Effector memory CD8-positive, alpha-beta T cell (primary cell): Measurements from ENCODE around the gene REPS2.

Experiments used
- ATAC-seq: fragments of 150-1000 bp; cut with Tn5 transposase; replicated peaks from 2 replicates; pipeline ENCODE4 v1.10.0; 2021; ENCODE audit warnings: mild to moderate bottlenecking, moderate library complexity
- DNase-seq, 3 experiments: peaks; one replicate each; pipeline ENCODE4 v3.0.0; 2021
- H3K27ac Mint-ChIP-seq, 2 donors: one replicate each; pipeline ENCODE4 v1.8.0; 2022; ENCODE audit warnings: mild to moderate bottlenecking in 2 of 2, mixed read lengths in 2 of 2, moderate library complexity in 2 of 2
- H3K27me3 Mint-ChIP-seq, 2 donors: one replicate each; pipeline ENCODE4 v1.8.0; 2022; ENCODE audit warnings: mixed read lengths in 2 of 2
- H3K36me3 Mint-ChIP-seq: one replicate; pipeline ENCODE4 v1.8.0; 2022; ENCODE audit warnings: mild to moderate bottlenecking, moderate library complexity, mixed read lengths; ENCODE audit not compliant: insufficient read depth
- H3K4me1 Mint-ChIP-seq, 2 donors: one replicate each; pipeline ENCODE4 v1.8.0; 2022; ENCODE audit warnings: low read depth in 2 of 2, mixed read lengths in 2 of 2
- H3K4me3 Mint-ChIP-seq, 2 donors: one replicate each; pipeline ENCODE4 v1.8.0; 2022; ENCODE audit warnings: mild to moderate bottlenecking in 2 of 2, mixed read lengths in 2 of 2, moderate library complexity in 2 of 2
- H3K9me3 Mint-ChIP-seq, 2 donors: one replicate each; pipeline ENCODE4 v1.8.0; 2022; ENCODE audit warnings: mixed read lengths in 2 of 2

REPS2 gene

GRCh38 chrX:17038277-17038676 is 91.8 kb downstream of the REPS2 start:
- H3K27ac Mint-ChIP-seq: no peak overlapping the region
- no peaks in the 10 kb centered on the region for H3K36me3 Mint-ChIP-seq
- H3K27me3 Mint-ChIP-seq: peaks cover 0 to 3% of the 10 kb centered on the region in 2 donors
- no peak overlapping the region for H3K4me3 Mint-ChIP-seq
- H3K9me3 Mint-ChIP-seq: no peaks in the 10 kb centered on the region
- DNase-seq (no peak), ATAC-seq (no peak)
- H3K4me1 Mint-ChIP-seq: no peaks in the 10 kb centered on the region

DNA sequence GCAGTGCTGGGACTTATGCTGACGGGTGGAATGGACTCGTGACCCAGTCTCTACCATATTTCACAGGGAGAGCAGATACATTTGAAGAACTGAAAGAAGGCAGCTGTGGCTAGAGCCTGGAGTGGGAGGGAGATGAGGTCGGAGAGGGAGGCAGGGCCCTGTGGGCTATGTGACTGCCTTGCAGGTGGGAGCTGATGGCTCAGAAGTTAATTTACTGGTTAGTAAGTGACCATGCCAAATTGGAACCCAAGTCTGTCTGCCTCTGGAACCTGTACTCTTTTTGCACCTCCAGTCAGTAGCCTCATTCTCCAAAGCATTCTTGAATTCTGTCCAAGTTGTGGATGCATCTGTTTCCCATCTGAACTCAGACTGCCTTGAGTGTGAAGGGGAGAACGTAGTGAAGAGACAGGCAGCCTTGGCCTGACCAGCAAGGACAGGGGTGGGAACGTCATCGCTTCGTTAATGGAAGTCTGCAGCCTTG is 92.3 kb downstream of the REPS2 start:
- Mint-ChIP-seq H3K4me3 (no peak overlapping the region), H3K9me3 (no peaks in the 10 kb centered on the region), H3K36me3 (no peaks in the 10 kb centered on the region), H3K27ac (no peak overlapping the region), H3K27me3 (no peaks in the 10 kb centered on the region), H3K4me1 (peaks cover 0 to 2% of the 10 kb centered on the region in 2 donors)
- no peak for ATAC-seq
- DNase-seq: no peak

DNA sequence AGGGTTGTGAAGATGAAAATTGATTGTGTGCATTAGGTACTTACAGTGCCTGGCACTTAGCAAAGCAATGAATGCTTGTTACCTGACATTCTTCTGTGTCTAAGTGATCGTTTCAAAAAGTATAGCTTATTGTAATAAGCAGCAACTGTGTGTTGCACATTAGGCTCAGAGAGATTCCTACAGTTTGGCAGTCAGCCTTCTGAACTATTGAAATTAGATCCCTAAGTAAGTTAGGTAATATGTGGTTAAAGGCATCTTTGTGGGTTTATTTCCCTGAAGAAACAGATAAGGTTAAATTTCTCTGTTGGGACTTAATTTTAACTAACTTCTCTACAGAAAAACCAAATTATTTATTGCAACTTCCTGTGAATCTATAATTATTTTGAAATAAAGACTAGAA is 93.4 kb downstream of the REPS2 start:
- no peaks in the 10 kb centered on the region for H3K36me3 Mint-ChIP-seq
- no peak overlapping the region for H3K4me3 Mint-ChIP-seq
- H3K27ac Mint-ChIP-seq: no peak overlapping the region
- DNase-seq: no peak
- no peaks in the 10 kb centered on the region for H3K27me3 Mint-ChIP-seq
- no peaks in the 10 kb centered on the region for H3K9me3 Mint-ChIP-seq
- ATAC-seq: no peak
- H3K4me1 Mint-ChIP-seq: peaks cover 0 to 2% of the 10 kb centered on the region in 2 donors

DNA sequence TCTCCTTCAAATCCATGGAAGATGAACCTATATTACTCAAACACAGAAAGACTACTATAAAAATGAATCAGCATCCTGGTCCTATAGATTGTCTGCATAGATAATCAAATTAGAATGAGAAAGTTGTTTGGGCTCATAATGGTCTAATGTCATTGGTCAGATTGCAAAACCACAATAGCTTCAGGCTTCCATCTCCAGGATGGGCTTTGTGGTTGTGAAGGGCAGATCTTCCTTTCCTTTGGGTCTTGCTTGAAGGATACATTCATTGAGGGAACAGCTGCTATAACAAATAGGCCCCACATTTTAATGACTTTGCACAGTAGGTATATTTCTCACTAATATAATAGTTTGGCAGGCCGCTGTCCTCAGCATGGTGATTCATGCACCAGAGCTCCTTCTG is 94.3 kb downstream of the REPS2 start:
- no peak overlapping the region for H3K27ac Mint-ChIP-seq
- H3K27me3 Mint-ChIP-seq: no peaks in the 10 kb centered on the region
- peaks cover 0 to 2% of the 10 kb centered on the region in 2 donors for H3K4me1 Mint-ChIP-seq
- H3K9me3 Mint-ChIP-seq: no peaks in the 10 kb centered on the region
- H3K4me3 Mint-ChIP-seq: no peak overlapping the region
- DNase-seq (no peak), ATAC-seq (no peak)
- no peaks in the 10 kb centered on the region for H3K36me3 Mint-ChIP-seq

DNA sequence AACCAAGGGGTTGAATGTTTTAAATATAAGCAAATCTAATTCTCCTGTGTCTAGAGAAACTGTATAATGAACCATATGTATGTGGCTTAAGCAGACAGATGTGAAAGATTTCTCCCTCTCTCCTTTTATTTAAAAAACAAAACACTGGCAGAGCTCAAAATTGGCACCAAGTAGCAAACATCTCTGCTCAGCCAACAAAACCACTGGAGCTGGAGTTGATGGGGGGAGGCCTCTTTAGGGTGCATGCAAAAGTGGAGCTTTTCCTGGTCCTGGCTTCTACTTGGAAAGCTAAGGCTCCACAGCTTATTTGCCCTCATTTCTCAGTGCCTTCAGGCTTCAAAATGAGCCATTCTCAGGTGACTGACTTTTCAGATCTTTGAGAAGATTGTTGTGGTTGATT is 95.6 kb downstream of the REPS2 start:
- Mint-ChIP-seq H3K9me3 (no peaks in the 10 kb centered on the region), H3K4me3 (no peak overlapping the region), H3K27ac (no peak overlapping the region), H3K27me3 (no peaks in the 10 kb centered on the region), H3K4me1 (peaks cover 0 to 5% of the 10 kb centered on the region in 2 donors), H3K36me3 (no peaks in the 10 kb centered on the region)
- DNase-seq (no peak), ATAC-seq (no peak)

DNA sequence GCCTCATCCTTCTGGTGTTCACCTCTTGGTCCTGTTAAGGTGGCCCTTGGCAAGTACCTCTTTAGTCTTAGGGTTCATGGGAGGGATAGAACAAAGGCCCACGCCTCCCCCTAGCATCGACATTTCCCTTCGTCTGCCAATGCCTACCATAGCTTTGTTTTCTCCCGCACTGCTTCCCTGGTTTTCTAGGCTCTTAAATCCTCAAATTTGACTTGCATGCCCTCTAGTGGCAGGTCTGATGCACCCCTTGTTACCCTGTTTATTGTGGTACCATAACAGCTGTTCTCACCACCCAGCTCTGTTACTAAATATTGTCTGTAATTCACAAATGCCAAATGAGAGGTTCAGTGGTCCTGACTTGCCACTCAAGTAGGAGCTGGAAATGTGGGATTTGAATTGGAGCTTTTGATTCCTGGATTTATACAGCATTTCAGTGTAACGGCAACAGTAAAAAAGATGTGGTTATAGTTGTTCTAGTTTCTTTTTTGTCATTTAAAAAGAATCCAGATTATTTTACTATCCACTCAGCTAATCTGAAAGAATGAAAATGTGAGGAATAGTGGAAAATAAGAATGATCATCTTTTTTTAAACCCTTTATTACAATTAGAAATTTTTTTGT is 100.1 kb downstream of the REPS2 start:
- Mint-ChIP-seq H3K27me3 (no peaks in the 10 kb centered on the region), H3K27ac (no peak overlapping the region), H3K4me1 (peaks cover 0 to 5% of the 10 kb centered on the region in 2 donors), H3K9me3 (no peaks in the 10 kb centered on the region), H3K36me3 (no peaks in the 10 kb centered on the region), H3K4me3 (no peak overlapping the region)
- DNase-seq: peak; percentile 9 to 22 (median 10)
- ATAC-seq: no peak

DNA sequence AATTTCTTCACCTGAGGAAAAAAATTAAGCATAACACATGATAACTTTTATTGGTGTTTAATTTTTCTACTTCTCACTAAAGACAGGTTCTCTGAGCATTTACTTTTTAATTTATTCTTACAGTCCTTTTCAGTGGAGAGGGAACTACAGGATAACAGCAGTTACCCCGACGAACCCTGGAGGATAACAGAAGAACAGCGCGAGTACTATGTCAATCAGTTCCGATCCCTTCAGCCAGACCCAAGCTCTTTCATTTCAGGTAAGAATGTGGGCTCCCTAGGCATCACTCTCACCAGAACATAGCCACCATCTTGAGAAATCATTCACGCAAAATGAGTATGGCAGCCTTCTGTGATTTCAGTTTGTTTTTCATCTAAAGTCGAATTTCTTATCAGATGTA is 100.8 kb downstream of the REPS2 start:
- Mint-ChIP-seq H3K27me3 (no peaks in the 10 kb centered on the region), H3K36me3 (no peaks in the 10 kb centered on the region), H3K9me3 (no peaks in the 10 kb centered on the region), H3K4me3 (no peak overlapping the region), H3K4me1 (peaks cover 0 to 5% of the 10 kb centered on the region in 2 donors), H3K27ac (no peak overlapping the region)
- DNase-seq (no peak), ATAC-seq (no peak)

- no peaks in the 10 kb centered on the region for H3K27me3 Mint-ChIP-seq
- no peak for DNase-seq
Observed at GRCh38 chrX:17052210-17052609, 105.8 kb downstream of the REPS2 start.

DNA sequence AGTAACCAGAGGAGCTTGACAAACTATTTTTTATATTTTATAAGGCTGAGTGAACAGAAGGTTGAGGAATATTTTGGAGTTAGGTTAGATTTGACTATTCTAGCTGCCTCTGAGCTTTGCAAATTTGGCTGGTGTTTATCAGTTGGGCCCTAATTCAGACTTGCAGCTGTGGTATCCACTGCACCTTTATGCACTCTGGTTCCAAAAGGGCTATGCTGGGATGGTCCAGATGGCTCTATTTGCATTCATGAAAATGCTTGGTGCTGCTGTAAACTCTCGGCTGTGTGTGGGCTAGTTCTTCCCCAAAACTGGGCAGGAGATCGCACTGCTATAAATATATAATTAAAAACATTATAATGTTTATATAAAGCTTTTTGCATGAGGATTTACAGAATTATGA is 106.3 kb downstream of the REPS2 start:
- Mint-ChIP-seq H3K27me3 (no peaks in the 10 kb centered on the region), H3K4me1 (no peaks in the 10 kb centered on the region), H3K36me3 (no peaks in the 10 kb centered on the region), H3K27ac (no peak overlapping the region), H3K4me3 (no peak overlapping the region), H3K9me3 (no peaks in the 10 kb centered on the region)
- no peak for DNase-seq
- ATAC-seq: no peak

More at GRCh38 chrX:17052210-17052609, 105.8 kb downstream of the REPS2 start:
- H3K4me1 Mint-ChIP-seq: no peaks in the 10 kb centered on the region
- no peak overlapping the region for H3K4me3 Mint-ChIP-seq
- no peak overlapping the region for H3K27ac Mint-ChIP-seq
- H3K9me3 Mint-ChIP-seq: no peaks in the 10 kb centered on the region
- no peaks in the 10 kb centered on the region for H3K36me3 Mint-ChIP-seq
- no peak for ATAC-seq

- ATAC-seq: no peak
- H3K27ac Mint-ChIP-seq: no peak overlapping the region
- H3K4me3 Mint-ChIP-seq: no peak overlapping the region
- no peaks in the 10 kb centered on the region for H3K27me3 Mint-ChIP-seq
- no peaks in the 10 kb centered on the region for H3K9me3 Mint-ChIP-seq
- H3K4me1 Mint-ChIP-seq: no peaks in the 10 kb centered on the region
- no peak for DNase-seq
- H3K36me3 Mint-ChIP-seq: no peaks in the 10 kb centered on the region
Observed at GRCh38 chrX:17053502-17053901, 107.0 kb downstream of the REPS2 start.

GRCh38 chrX:17056868-17057608 is 110.6 kb downstream of the REPS2 start:
- DNase-seq (no peak), ATAC-seq (no peak)
- H3K27me3 Mint-ChIP-seq: no peaks in the 10 kb centered on the region
- H3K9me3 Mint-ChIP-seq: no peaks in the 10 kb centered on the region
- H3K4me3 Mint-ChIP-seq: no peak overlapping the region
- H3K27ac Mint-ChIP-seq: no peak overlapping the region
- no peaks in the 10 kb centered on the region for H3K36me3 Mint-ChIP-seq
- H3K4me1 Mint-ChIP-seq: no peaks in the 10 kb centered on the region

- Mint-ChIP-seq H3K36me3 (no peaks in the 10 kb centered on the region), H3K9me3 (no peaks in the 10 kb centered on the region), H3K4me1 (no peaks in the 10 kb centered on the region), H3K27ac (no peak overlapping the region), H3K27me3 (no peaks in the 10 kb centered on the region), H3K4me3 (no peak overlapping the region)
- no peak for DNase-seq
- no peak for ATAC-seq
Observed at GRCh38 chrX:17062065-17062464, 115.6 kb downstream of the REPS2 start.

GRCh38 chrX:17065100-17065499 is 118.6 kb downstream of the REPS2 start:
- Mint-ChIP-seq H3K27me3 (no peaks in the 10 kb centered on the region), H3K4me1 (no peaks in the 10 kb centered on the region), H3K4me3 (no peak overlapping the region), H3K27ac (no peak overlapping the region), H3K9me3 (no peaks in the 10 kb centered on the region), H3K36me3 (no peaks in the 10 kb centered on the region)
- DNase-seq (no peak), ATAC-seq (no peak)

- no peak for DNase-seq
- Mint-ChIP-seq H3K27ac (no peak overlapping the region), H3K4me1 (no peaks in the 10 kb centered on the region), H3K27me3 (no peaks in the 10 kb centered on the region), H3K36me3 (no peaks in the 10 kb centered on the region), H3K9me3 (no peaks in the 10 kb centered on the region), H3K4me3 (no peak overlapping the region)
- no peak for ATAC-seq
Observed at GRCh38 chrX:17067534-17067933, 121.1 kb downstream of the REPS2 start.
